Liver (tissue), 9 donors: Measurements from ENCODE around the gene SMAD7. TPM values are rescaled to one million over a fixed set of nuclear protein-coding genes. Genes with fewer than 3 reads are reported as not detected.

ENCODE experiments used
- DNase-seq: peaks from one replicate; pipeline ENCODE4 v3.0.0-alpha.2; 2017; ENCODE audit warnings: low spot score
- H3K27ac ChIP-seq, 2 donors: one replicate each; pipeline ENCODE4 v1.7.0; 2013; ENCODE audit warnings: inconsistent platforms in 2 of 2, low read length in 2 of 2, control low read depth in 1 of 2, low read depth in 1 of 2, mild to moderate bottlenecking in 1 of 2
- H3K27me3 ChIP-seq, 4 donors: one replicate each; pipeline versions ENCODE4 v1.6.1 to v1.7.0; 2013; ENCODE audit warnings: low read length in 3 of 4, inconsistent platforms in 1 of 4, mild to moderate bottlenecking in 1 of 4, moderate library complexity in 1 of 4; ENCODE audit not compliant: control insufficient read depth in 4 of 4, insufficient read depth in 4 of 4
- H3K36me3 ChIP-seq, 4 donors: one replicate each; pipeline versions ENCODE4 v1.6.1 to v1.7.0; 2013; ENCODE audit warnings: low read length in 3 of 4, mild to moderate bottlenecking in 3 of 4, low read depth in 1 of 4, moderate library complexity in 1 of 4; ENCODE audit not compliant: control insufficient read depth in 4 of 4, insufficient read depth in 3 of 4
- H3K4me1 ChIP-seq, 4 donors: one replicate each; pipeline versions ENCODE4 v1.6.1 to v1.7.0; 2013; ENCODE audit warnings: low read length in 3 of 4, mild to moderate bottlenecking in 3 of 4, moderate library complexity in 1 of 4; ENCODE audit not compliant: control insufficient read depth in 4 of 4, insufficient read depth in 4 of 4
- H3K4me3 ChIP-seq, 3 donors: one replicate each; pipeline versions ENCODE4 v1.6.1 to v1.7.0; 2013; ENCODE audit warnings: low read length in 3 of 3, control low read depth in 1 of 3, low read depth in 1 of 3, mild to moderate bottlenecking in 1 of 3
- H3K9ac ChIP-seq, 2 donors: one replicate each; pipeline ENCODE4 v1.7.0; 2013; ENCODE audit warnings: low read length in 2 of 2, mild to moderate bottlenecking in 2 of 2, moderate library complexity in 2 of 2, control low read depth in 1 of 2, low read depth in 1 of 2
- H3K9me3 ChIP-seq, 4 donors: one replicate each; pipeline versions ENCODE4 v1.6.1 to v1.7.0; 2013; ENCODE audit warnings: low read length in 3 of 4; ENCODE audit not compliant: control insufficient read depth in 4 of 4
- CTCF ChIP-seq: fragments of 150-350 bp; IDR thresholded peaks from 2 replicates; pipeline ENCODE4 v1.5.1; 2017; ENCODE audit warnings: improper control_type of control experiment, low read depth, low read length; ENCODE audit not compliant: missing input control
- EGR1 ChIP-seq, 2 donors: IDR thresholded peaks; 2 replicates each; pipeline ENCODE4 v1.6.1; 2016 to 2018; ENCODE audit warnings: antibody characterized with exemption in 2 of 2, low read depth in 2 of 2
- FOXA1 ChIP-seq: IDR thresholded peaks from 2 replicates; pipeline ENCODE4 v1.6.1; 2016; ENCODE audit warnings: antibody characterized with exemption
- GABPA ChIP-seq, 2 donors: IDR thresholded peaks in 1 of 2; conservative IDR thresholded peaks in 1 of 2; 2 replicates each; pipeline ENCODE4 v1.6.1; 2016; ENCODE audit warnings: antibody characterized with exemption in 2 of 2, mild to moderate bottlenecking in 1 of 2, moderate library complexity in 1 of 2
- HNF4A ChIP-seq, 2 donors: conservative IDR thresholded peaks; 2 replicates each; pipeline ENCODE4 v1.6.1; 2016; ENCODE audit warnings: antibody characterized with exemption in 2 of 2, mild to moderate bottlenecking in 2 of 2
- HNF4G ChIP-seq: IDR thresholded peaks from 2 replicates; pipeline ENCODE4 v1.6.1; 2016; ENCODE audit warnings: antibody characterized with exemption
- JUND ChIP-seq, 2 donors: IDR thresholded peaks; 2 replicates each; pipeline ENCODE4 v1.6.1; 2016; ENCODE audit warnings: antibody characterized with exemption in 2 of 2
- NR2F2 ChIP-seq: IDR thresholded peaks from 2 replicates; pipeline ENCODE4 v1.6.1; 2016; ENCODE audit warnings: antibody characterized with exemption
- RAD21 ChIP-seq, 2 donors: IDR thresholded peaks; 2 replicates each; pipeline ENCODE4 v1.6.1; 2016; ENCODE audit warnings: antibody characterized with exemption in 2 of 2, mild to moderate bottlenecking in 2 of 2
- REST ChIP-seq: IDR thresholded peaks from 2 replicates; pipeline ENCODE4 v1.6.1; 2016; ENCODE audit warnings: antibody characterized with exemption, mild to moderate bottlenecking
- TAF1 ChIP-seq: conservative IDR thresholded peaks from 2 replicates; pipeline ENCODE4 v1.6.1; 2016; ENCODE audit warnings: antibody characterized with exemption, mild to moderate bottlenecking
- YY1 ChIP-seq: IDR thresholded peaks from 2 replicates; pipeline ENCODE4 v1.6.1; 2016; ENCODE audit warnings: antibody characterized with exemption, mild to moderate bottlenecking
- ZBTB33 ChIP-seq: IDR thresholded peaks from 2 replicates; pipeline ENCODE4 v1.6.1; 2016; ENCODE audit warnings: antibody characterized with exemption
- WGBS: extraction: QIAGEN DNeasy Blood & Tissue Kit; methylation state at CpG from one replicate; pipeline ENCODE4 v1.1.7; 2013; 5-methylcytosine and 5-hydroxymethylcytosine counted together
- polyA plus RNA-seq, 2 donors: library from polyadenylated mRNA; stranded (reverse) in 1 of 2; unstranded in 1 of 2; fragments of 200-250 nt in 1 of 2; fragments of >200 nt in 1 of 2; fragmentation: Nextera tagmentation in 1 of 2; extraction: Ambion mirVana in 1 of 2; gene quantifications; one replicate each; pipeline versions ENCODE4 v1.2.1 to v1.2.3, GENCODE V29; 2013 to 2015
- total RNA-seq, 2 donors: library from RNA; depleted of rRNA; stranded (reverse); fragments of >200 nt; gene quantifications; one replicate each; pipeline ENCODE4 v1.2.3, GENCODE V29; 2014
- TF ChIP-seq, protein P1 (sequence below): IDR thresholded peaks from 2 replicates; pipeline ENCODE4 v1.6.1; 2016; ENCODE audit warnings: antibody characterized with exemption
- TF ChIP-seq, protein P2 (sequence below): IDR thresholded peaks from 2 replicates; pipeline ENCODE4 v1.6.1; 2016; ENCODE audit warnings: antibody characterized with exemption
- donor health status: healthy.
- donor health status: healthy.
- donor health status: healthy.
- donor health status: healthy.
- donor health status: healthy.

The SMAD7 gene
- total and polyA plus RNA-seq, 4 donors: 3.2 to 11.8 (median 10.1) TPM

DNA sequence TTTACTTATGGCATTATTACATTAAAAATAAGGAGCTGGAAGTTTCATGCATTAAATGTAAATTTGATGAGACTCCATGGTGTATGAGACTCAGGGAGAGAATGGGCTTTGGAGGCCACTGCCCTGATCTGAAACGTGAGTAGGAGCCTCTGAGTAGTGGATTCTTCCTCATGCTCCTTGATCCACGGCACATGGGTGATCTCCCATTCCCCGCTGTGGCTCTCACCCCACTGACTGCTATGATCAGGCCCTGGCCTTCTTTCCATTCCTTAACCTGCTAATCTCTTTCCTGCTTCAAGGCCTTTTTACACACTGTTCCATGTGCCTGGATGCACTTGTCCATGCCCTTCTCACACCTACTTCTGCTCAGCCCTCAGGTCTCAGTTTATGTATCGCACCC is 68.4 kb downstream of the SMAD7 start:
- no peak overlapping the region for H3K27ac ChIP-seq
- 98% methylated on average over 4 of the region's 4 CpGs for WGBS
- no peaks in the 10 kb centered on the region for H3K36me3 ChIP-seq
- no peak for TF ChIP-seq JUND (IDR thresholded peaks at IDR 0.05)
- H3K4me1 ChIP-seq: no peaks in the 10 kb centered on the region
- DNase-seq: no peak
- H3K27me3 ChIP-seq: no peaks in the 10 kb centered on the region
- no peak overlapping the region for H3K9ac ChIP-seq
- H3K9me3 ChIP-seq: no peaks in the 10 kb centered on the region
- no peak overlapping the region for H3K4me3 ChIP-seq

GRCh38 chr18:48880931-48881330 is 69.8 kb downstream of the SMAD7 start:
- no peak for DNase-seq
- Histone ChIP-seq H3K9me3 (no peaks in the 10 kb centered on the region), H3K27me3 (no peaks in the 10 kb centered on the region), H3K4me3 (no peak overlapping the region), H3K4me1 (no peaks in the 10 kb centered on the region), H3K27ac (no peak overlapping the region), H3K9ac (no peak overlapping the region), H3K36me3 (no peaks in the 10 kb centered on the region)
- 99% methylated on average over 1 of the region's 1 CpG for WGBS
- TF ChIP-seq, protein P1, sequence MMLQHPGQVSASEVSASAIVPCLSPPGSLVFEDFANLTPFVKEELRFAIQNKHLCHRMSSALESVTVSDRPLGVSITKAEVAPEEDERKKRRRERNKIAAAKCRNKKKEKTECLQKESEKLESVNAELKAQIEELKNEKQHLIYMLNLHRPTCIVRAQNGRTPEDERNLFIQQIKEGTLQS: no peak
- no peak for TF ChIP-seq JUND (IDR thresholded peaks at IDR 0.05)
- no peak for TF ChIP-seq EGR1 (IDR thresholded peaks at IDR 0.05; ENCODE audit: low read depth in 2 of 2)
- TF ChIP-seq REST: no peak
- no peak for TF ChIP-seq CTCF
- TF ChIP-seq FOXA1: no peak
- TF ChIP-seq ZBTB33: no peak
- no peak for TF ChIP-seq GABPA (IDR thresholded peaks at IDR 0.05 in 1 of 2, conservative IDR thresholded peaks at IDR 0.05 in 1 of 2)
- no peak for TF ChIP-seq NR2F2

GRCh38 chr18:48879008-48879431 is 71.7 kb downstream of the SMAD7 start:
- no peak overlapping the region for H3K4me3 ChIP-seq
- H3K27me3 ChIP-seq: no peaks in the 10 kb centered on the region
- no peak overlapping the region for H3K9ac ChIP-seq
- H3K36me3 ChIP-seq: no peaks in the 10 kb centered on the region
- no peaks in the 10 kb centered on the region for H3K9me3 ChIP-seq
- no peaks in the 10 kb centered on the region for H3K4me1 ChIP-seq
- no peak for DNase-seq
- H3K27ac ChIP-seq: no peak overlapping the region
- 66% methylated on average over 15 of the region's 15 CpGs for WGBS
- TF ChIP-seq CTCF (no peak), RAD21 (IDR thresholded peaks at IDR 0.05) (no peak), YY1 (no peak), NR2F2 (no peak), HNF4G (no peak), TAF1 (no peak), HNF4A (conservative IDR thresholded peaks at IDR 0.05) (no peak), EGR1 (IDR thresholded peaks at IDR 0.05; ENCODE audit: low read depth in 2 of 2) (no peak)
- TF ChIP-seq, protein P1: no peak
- TF ChIP-seq, protein P2, sequence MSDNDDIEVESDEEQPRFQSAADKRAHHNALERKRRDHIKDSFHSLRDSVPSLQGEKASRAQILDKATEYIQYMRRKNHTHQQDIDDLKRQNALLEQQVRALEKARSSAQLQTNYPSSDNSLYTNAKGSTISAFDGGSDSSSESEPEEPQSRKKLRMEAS: no peak
